Left ventricle myocardium superior (tissue), 1 donor: Measurements from ENCODE around the gene KNOP1. TPM values are rescaled to one million over a fixed set of nuclear protein-coding genes. Genes with fewer than 3 reads are reported as not detected.
A peak's percentile ranks its signal among the peaks of the same experiment; 100 is the strongest.

ENCODE experiments used
- ATAC-seq: fragments of 200-7000 bp; cut with Tn5 transposase; one replicate; pipeline ENCODE4 v1.9.1; 2020; ENCODE audit warnings: mild to moderate bottlenecking, moderate library complexity
- DNase-seq: peaks from one replicate; pipeline ENCODE4 v3.0.0-alpha.2; 2020
- intact Hi-C: fragments of 100-400 bp; cut with micrococcal nuclease; formaldehyde crosslinking; loops from one replicate; pipeline ENCODE4 v1.11.0; 2022
- total RNA-seq: library from RNA; stranded (reverse); fragmentation: NEBNext Ultra II Directional; extraction: Animal tissue kit (Norgen Biotek cat#: 25700); gene quantifications from one replicate; pipeline ENCODE4 v1.2.1, GENCODE V29; 2021
- donor health status: DM: no; HTN: yes; CAD: no; lungs with severe emphysema.

The KNOP1 gene
- total RNA-seq, 1 donor from 2014 or later = 9.0 TPM

DNA sequence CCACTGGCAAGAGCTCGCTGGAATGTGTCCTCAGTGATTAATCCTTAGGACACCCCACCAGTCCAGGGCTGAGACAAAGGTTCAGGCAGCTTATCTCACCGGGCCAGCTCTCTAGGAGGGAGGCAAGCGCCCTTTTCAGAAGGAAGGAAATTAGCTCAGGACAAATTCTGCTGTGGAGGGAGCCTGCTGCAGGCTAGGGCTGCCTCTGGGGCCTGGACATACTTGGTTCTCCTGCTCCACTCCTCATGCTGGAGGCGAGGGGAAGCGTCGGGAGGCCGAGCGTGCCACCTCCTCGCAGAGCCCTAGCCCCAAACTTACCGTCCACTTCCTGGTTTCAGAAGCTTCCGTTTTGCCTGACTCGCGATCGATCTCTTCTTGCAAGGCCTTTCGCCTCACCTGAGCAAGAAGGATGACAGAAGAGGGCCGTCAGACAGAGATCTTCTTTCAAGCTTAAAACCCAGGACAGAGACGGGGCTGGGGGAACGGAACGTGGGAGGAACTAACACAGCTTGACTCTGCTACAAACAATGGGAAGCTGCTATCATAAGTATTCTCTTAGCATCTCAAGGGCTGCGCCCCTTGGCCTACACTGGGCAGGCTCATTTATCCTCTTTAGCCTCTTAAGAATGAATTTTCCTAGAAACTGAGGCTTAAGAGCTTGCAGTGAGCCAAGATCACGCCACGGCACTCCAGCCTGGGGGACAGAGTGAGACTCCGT is 7.7 kb downstream of the KNOP1 start:
- peak; percentile 45 for ATAC-seq
- intact Hi-C loops = no loop called here
- no peak for DNase-seq

GRCh38 chr16:19709381-19710136 is 8.5 kb downstream of the KNOP1 start:
- DNase-seq (no peak), ATAC-seq (no peak)
- intact Hi-C loops = no loop called here

DNA sequence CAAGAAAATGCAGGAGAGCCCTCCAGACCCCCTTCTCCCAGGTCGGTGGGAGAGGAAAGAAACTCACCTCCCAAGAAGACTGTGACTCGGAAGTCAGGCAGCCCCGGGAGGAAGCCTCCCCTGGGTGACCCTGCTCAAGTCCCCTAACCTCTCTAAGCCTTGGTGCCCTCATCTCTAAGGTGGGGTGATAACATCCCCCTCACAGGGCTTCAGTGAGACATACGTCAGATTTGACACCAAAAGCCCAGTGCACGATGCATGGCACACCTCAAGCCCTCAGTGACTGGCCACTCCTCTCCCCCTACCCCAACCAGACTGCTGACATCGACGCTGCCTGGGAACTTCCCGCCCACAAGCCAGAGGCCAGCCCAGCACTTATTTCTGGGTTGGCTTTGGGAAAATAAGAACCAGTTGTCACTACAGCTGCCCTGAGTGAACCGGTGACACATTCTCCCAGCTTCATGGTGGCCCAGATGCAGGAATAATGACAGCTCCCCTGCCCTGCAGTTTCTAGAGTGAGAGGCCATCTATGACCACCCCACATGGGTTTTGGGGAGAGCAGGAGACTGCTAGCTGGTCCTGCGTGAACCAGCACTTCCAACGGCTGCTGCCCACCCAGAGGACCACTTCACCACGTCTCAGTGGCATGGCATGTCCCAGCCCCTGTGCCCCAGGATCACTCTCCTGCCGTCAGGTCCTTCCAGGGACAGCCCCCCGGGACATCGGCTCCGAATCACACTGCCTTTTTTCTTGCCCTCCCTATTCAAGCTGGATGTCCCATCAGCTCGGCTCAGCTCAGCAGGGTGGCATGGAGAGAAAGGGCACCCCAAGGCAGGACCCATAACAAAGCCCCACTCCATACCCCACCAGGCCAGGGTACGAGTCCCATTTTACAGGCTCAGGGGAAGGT is 9.5 kb downstream of the KNOP1 start:
- DNase-seq (no peak), ATAC-seq (no peak)
- intact Hi-C loops = no loop called here

DNA sequence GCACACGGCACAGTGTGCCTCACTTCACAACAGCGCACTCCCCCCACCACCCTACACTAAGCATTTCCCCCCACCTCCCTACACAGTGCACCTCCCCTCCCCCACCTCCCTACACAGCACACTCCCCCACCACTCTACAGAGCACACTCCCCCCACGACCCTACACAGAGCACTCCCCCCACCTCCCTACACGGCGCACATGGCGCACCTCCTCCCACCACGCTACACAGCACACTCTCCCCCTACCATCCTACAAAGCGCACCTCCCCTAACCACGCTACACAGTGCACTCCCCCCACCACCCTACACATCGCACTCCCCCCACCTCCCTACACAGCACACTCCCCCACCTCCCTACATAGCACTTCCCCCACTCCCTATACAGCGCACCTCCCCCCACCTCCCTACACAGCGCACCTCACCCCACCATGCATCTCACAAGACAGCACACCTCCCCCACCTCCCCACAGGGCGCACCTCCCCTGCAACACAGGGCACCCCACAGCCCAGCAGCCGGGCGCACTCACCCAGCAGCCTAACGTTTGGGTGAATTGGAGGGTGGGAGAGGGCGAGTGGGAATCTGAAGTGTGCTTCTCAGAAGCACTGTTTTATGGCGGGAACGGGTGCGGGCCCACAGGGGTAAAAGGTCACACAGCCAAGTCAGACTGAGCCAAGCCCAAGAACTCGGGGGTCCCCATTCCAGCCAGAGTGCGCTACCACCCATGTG is 10.3 kb downstream of the KNOP1 start:
- ATAC-seq (no peak), DNase-seq (no peak)
- intact Hi-C loops = no loop called here

GRCh38 chr16:19706846-19707245 is 11.2 kb downstream of the KNOP1 start:
- ATAC-seq (no peak), DNase-seq (no peak)
- intact Hi-C loops = no loop called here

DNA sequence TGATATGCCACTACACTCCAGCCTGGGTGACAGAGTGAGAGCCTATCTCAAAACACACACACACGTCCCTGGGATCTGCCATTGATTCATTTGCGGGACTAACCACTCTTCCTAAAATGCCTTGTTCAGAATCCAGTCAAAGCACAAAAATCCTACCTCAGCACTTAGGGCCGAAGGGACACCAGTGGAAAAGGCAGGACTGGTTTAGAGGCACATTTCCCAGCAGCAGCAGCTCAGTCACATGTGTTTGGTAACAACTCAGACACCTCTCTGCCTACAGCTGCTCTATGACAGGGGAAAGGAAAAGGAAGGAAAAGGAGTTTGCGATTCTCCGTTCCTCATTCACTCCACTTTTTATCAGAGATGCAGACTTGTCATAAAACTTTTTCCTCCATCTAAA is 12.2 kb downstream of the KNOP1 start:
- DNase-seq = no peak
- intact Hi-C loops = no loop called here
- peak; percentile 12 for ATAC-seq

DNA sequence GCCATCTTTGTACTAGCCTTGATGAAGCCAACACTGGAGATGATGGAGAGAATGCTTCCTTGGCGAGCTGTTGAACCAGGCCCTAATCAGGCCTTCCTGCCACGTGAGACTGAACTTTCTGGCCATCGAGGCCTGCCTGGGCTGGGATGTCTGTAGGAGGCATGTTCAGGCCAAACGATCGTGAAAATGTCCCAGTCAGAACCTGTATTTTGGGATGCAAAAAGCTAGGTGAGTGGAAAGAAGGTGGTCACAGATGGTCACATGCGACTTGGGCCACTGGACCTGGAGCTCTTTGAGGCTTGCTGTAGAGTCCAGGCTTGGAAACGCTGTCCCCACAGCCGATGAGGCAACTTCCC is 12.9 kb downstream of the KNOP1 start:
- no peak for DNase-seq
- no peak for ATAC-seq

DNA sequence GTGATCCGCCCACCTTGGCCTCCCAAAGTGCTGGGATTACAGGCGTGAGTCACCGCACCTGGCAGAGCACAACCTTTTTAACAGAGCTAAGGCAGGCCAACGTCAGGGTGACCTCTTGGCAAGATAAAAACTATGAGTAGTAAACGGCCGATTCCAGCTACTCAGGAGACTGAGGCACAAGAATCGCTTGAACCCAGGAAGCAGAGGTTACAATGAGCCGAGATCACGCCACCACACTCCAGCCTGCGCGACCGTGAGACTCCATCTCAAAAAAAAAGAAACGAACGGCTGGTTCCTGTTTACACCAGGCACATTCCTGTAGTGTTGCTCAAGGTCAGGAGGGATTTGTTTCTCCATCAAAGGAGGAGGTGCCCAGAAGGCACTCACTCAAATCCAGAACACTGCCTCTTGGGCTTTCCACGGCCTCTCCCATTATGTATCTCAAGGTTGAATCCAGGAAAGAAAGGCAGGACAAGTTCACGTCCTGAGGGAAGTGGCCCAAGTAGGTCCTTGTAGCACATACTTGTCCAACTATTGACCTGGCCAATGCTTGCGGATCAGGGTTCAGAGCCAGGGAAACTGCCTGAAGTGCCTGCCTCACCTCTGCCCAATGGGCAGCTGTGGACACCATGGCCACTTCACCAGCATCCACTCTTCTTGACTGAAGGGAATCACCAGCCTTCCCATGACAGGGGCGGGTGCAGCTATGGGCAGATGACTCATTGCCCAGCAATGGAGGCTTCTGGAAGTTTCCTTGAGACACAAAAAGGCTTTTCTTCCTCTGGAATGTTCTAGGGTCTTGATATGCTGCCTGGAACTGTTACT is 13.5 kb downstream of the KNOP1 start:
- DNase-seq (no peak), ATAC-seq (peak; percentile 48)
- intact Hi-C loops = no loop called here

More for the DNA sequence above, 12.9 kb downstream of the KNOP1 start:
- intact Hi-C loops = no loop called here

DNA sequence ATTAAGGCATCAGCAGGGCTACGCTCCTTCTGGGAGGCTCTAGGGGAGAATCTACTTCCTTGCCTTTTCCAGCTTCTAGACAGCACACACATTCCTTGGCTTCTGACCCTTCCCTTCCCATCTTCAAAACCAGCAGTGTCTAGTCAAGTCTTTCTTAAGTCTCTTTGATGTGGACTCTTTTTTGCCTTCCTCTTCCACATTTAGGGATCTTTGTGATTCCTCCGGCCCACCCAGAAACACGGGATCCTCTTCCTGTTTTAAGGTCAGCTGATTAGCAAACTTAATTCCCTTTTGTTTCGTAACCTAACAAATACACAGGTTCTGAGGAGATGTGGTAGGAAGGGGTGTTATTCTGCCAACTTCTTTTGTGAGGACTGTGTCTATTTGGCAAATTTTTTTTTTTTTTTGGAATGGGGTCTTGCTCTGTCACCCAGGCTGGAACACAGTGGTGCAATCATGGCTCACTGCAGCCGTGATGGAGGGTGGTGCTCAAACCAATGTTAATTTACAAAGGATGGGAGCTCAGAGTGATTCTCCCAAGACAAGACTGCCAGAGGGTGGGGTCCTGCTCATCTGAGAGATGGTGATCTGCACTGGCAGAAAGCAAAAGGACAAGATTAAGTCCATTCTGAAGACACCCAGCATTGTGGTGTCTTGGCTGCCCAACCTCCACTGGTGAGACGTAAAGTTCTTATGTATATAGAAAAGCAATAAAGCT is 14.7 kb downstream of the KNOP1 start:
- ATAC-seq (no peak), DNase-seq (no peak)
- intact Hi-C loops = no loop called here

DNA sequence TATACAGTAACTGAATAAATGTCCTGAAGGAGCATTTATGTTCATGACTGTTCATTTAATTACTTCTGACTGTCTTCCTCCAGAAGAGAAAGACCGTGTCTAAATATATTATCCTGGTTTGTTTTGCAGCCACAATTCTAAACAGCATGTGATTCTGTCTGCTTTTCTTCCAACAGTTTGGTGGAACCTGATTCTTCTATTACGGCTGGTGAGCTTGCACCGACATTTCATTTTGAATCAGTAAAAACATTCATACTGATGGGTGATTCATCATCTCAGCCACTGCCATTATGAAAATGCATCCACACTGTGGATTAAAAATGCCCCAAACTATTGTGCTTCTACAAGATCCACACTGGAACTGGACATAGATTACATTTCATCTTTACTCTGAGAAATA is 16.9 kb downstream of the KNOP1 start:
- ATAC-seq = no peak
- intact Hi-C loops = no loop called here
- no peak for DNase-seq

- DNase-seq (no peak), ATAC-seq (no peak)
- intact Hi-C loops = no loop called here
Observed at GRCh38 chr16:19700319-19700781, 17.7 kb downstream of the KNOP1 start.

DNA sequence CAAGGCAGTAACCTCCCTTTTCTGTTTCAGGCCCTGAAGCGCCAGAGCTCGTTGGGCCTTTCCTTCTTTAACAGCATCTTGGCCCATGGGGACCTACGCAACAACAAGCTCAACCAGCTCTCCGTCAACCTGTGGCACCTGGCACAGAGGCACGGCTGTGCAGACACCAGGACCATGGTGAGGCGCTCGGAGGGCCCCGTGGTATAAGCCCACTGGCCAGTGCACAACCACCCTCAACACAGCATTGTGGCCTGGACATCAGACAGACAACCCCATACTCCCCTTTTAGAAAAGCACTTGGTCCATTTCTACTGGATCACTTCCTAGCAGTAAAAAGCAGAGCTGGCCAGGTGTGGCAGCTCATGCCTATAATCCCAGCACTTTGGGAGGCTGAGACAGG is 18.6 kb downstream of the KNOP1 start:
- no peak for ATAC-seq

GRCh38 chr16:19698480-19699465 is 19.3 kb downstream of the KNOP1 start:
- ATAC-seq (peak; percentile 37), DNase-seq (no peak)
- intact Hi-C loops = no loop called here

More for the DNA sequence above, 18.6 kb downstream of the KNOP1 start:
- DNase-seq = no peak
- intact Hi-C loops = no loop called here

- DNase-seq (no peak), ATAC-seq (no peak)
- intact Hi-C loops = no loop called here
Observed at GRCh38 chr16:19697756-19698318, 20.2 kb downstream of the KNOP1 start.

GRCh38 chr16:19696961-19697360 is 21.1 kb downstream of the KNOP1 start:
- intact Hi-C loops = no loop called here
- ATAC-seq = no peak
- DNase-seq = no peak

DNA sequence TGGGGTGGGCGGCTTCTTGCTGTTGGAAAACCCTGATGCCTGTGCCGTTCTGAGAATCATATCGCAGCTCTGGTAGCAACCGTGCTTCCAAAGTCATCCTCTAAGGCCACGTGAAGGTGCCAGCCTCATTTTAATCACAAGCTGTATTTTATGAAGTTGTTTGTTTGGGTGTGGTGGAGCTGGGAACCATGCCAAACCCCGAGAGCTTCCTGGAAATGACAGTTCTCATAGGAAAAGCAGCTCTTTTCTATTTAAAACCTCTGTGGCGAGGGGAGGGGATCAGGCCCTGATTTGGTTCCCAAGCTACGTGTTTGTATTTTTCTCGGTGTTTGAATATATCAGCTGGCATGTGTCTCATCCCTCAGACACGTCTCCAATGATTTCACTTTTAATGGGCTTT is 21.7 kb downstream of the KNOP1 start:
- peak; percentile 66 for ATAC-seq
- peak; percentile 76 for DNase-seq
- intact Hi-C loops = no loop called here
